BLaER1 (cell line): ENCODE results near the gene FRK.
"Not testable (repeated sequence)": the region's sequence is repeated elsewhere in the genome, so short reads cannot be mapped to it uniquely, and the experiment has no call there.

ENCODE experiments used
- H3K27ac ChIP-seq: shearing (Covaris generic); formaldehyde crosslinking; 2 replicates; pipeline ENCODE4 v1.8.1; 2022
- H3K27me3 ChIP-seq: shearing (Covaris generic); formaldehyde crosslinking; 2 replicates; pipeline ENCODE4 v1.8.1; 2022
- H3K36me3 ChIP-seq: shearing (Covaris generic); formaldehyde crosslinking; 2 replicates; pipeline ENCODE4 v1.8.1; 2022
- H3K4me1 ChIP-seq: shearing (Covaris generic); formaldehyde crosslinking; 2 replicates; pipeline ENCODE4 v1.8.1; 2022
- H3K4me2 ChIP-seq: shearing (Covaris generic); formaldehyde crosslinking; 2 replicates; pipeline ENCODE4 v1.8.1; 2022
- H3K4me3 ChIP-seq: shearing (Covaris generic); formaldehyde crosslinking; 2 replicates; pipeline ENCODE4 v1.8.1; 2022
- H3K9ac ChIP-seq: shearing (Covaris generic); formaldehyde crosslinking; 2 replicates; pipeline ENCODE4 v1.8.1; 2022
- H3K9me3 ChIP-seq: shearing (Covaris generic); formaldehyde crosslinking; 2 replicates; pipeline ENCODE4 v1.8.1; 2022
- H4K20me1 ChIP-seq: shearing (Covaris generic); formaldehyde crosslinking; 2 replicates; pipeline ENCODE4 v1.8.1; 2022
- Cebpa-rat ChIP-seq: shearing (Covaris generic); IDR thresholded peaks from 2 replicates; pipeline ENCODE4 v1.8.1; 2022

FRK gene

DNA sequence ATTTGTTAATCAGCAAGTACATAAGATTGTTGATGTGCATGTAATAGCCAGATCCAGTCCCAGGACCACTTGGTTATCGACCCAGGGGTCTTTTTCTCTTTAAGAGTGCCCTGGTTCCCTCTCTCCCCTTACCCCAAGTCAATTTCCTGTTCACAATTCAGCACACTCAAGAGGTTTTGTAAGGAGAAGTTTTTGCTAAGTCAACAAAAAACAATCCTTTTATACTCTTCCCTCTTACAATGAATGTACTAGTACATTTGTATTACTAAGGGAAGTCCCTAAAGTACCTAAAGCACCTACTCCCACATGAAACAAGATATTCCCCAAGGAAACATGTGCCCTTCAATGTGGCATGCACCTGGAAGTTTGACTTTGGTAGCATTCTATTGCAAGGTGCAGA, 38.3 kb upstream of the FRK start:
- Histone ChIP-seq H3K9ac (no peak overlapping the region), H3K36me3 (no peaks in the 10 kb centered on the region), H4K20me1 (no peaks in the 10 kb centered on the region), H3K27me3 (no peaks in the 10 kb centered on the region), H3K4me1 (peaks cover 20% of the 10 kb centered on the region), H3K4me3 (no peak overlapping the region), H3K4me2 (no peak overlapping the region), H3K27ac (no peak overlapping the region), H3K9me3 (peaks cover 14% of the 10 kb centered on the region)
- no peak for TF ChIP-seq Cebpa-rat

DNA sequence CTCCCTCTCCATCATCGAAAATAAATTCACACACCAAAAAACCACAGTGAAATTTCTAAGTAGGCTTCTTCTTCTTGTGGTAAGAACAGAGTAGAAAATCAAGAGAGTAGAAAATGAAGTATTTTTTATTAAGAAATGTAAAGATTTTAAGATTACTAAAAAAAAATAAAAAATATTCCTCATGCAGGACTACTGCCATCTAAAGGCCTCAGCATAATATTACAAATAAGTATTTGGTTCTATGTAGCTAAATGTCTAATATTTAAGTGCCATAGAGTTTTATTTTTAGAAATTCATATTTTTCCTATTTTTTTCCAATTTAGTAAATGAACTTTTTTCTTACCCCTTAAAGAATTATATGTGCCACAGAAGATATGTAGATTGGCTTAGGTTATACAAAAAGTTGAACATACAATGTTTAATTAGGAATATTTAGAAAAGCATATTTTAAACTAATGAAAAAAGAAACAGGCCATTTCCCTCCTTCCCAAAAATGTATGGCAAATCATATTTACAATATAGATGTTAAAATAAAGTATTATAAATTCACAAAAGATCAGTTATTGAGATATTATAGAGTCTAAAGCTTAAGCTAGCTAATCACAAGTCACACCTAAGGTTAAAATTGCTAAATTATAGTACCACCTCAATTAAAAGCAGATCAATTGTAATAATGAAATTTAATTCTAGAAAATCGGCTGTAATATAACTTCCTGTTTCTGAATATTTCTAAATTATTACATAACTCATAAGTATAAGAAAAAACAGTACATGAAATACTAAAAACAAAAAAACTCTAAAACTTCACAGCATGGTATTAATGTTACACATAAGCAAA, 36.5 kb upstream of the FRK start:
- Histone ChIP-seq H3K4me1 (peaks cover 9% of the 10 kb centered on the region), H3K27me3 (no peaks in the 10 kb centered on the region), H3K9ac (no peak overlapping the region), H3K27ac (no peak overlapping the region), H3K9me3 (peaks cover 14% of the 10 kb centered on the region), H4K20me1 (no peaks in the 10 kb centered on the region), H3K4me2 (no peak overlapping the region), H3K4me3 (no peak overlapping the region), H3K36me3 (no peaks in the 10 kb centered on the region)
- no peak for TF ChIP-seq Cebpa-rat

DNA sequence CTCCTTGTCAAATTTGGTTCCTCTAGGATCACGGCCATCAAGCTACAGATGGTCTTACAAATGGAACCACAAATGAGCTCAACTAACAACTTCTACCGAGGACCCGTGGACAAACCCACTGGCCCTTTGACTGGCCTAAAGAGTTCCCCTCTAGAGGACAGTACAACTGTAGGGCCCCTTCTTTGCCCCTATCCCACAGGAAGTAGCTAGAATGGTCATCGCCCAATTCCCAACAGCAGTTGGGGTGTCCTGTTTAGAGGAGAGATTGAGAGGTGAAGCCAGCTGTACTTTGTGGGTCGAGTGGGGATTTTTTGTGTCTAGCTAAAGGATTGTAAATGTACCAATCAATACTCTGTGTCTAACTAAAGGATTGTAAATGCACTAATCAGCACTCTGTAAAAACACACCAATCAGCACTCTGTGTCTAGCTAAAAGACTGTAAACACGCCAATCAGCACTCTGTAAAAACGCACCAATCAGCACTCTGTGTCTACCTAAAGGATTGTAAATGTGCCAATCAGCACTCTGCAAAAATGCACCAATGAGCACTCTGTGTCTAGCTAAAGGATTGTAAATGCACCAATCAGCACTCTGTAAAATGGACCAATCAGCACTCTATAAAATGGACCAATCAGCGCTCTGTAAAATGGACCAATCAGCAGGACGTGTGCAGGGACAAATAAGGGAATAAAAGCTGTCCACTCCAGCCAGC, 35.5 kb upstream of the FRK start:
- H4K20me1 ChIP-seq = not testable (repeated sequence)

DNA sequence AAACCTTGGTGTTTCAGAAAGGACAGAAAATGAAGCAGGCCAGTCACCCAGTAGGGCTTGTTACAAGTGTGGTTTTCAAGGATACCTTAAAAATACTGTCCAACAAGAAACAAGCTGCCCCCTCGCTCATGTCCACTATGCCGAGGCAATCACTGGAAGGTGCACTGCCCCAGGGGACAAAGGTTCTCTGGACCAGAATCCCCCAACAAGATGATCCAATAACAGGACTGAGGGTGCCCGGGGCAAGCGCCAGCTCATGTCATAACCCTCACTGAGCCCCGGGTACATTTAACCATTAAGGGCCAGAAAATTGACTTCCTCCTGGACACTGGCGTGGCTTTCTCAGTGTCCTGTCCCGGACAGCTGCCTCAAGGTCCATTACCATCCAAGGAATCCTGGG, 33.4 kb upstream of the FRK start:
- no peak for TF ChIP-seq Cebpa-rat

More for the DNA sequence above, 35.5 kb upstream of the FRK start:
- not testable (repeated sequence) for H3K36me3 ChIP-seq, H3K27ac ChIP-seq, H3K4me3 ChIP-seq, H3K4me1 ChIP-seq, H3K9ac ChIP-seq, H3K4me2 ChIP-seq, H3K27me3 ChIP-seq
- H3K9me3 ChIP-seq = peaks cover 14% of the 10 kb centered on the region

DNA sequence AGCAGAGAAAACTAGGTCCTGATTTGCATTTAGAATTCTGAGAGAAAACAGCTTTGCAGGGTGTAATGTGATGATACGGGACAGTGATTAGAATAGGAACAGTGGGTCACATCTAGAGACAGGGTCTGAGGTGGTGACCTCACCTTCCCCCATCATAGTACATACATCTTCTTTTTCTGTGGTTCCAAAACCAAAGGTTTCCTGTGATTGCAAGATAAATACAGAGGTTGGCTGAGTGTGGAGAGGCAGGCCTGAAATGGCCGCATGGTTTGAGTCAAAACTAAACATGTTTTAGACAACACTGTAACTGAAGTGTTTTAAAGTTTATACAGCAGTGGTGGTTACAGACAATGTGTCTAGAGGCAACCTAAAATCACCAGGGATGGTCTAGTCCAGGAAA, 29.6 kb upstream of the FRK start:
- Histone ChIP-seq H3K9me3 (no peaks in the 10 kb centered on the region; the same call in 1 of the 2 replicates), H4K20me1 (no peaks in the 10 kb centered on the region), H3K9ac (no peak overlapping the region), H3K4me2 (no peak overlapping the region), H3K4me3 (no peak overlapping the region), H3K4me1 (no peaks in the 10 kb centered on the region), H3K36me3 (no peaks in the 10 kb centered on the region), H3K27ac (no peak overlapping the region), H3K27me3 (no peaks in the 10 kb centered on the region)
- no peak for TF ChIP-seq Cebpa-rat

More for the DNA sequence above, 33.4 kb upstream of the FRK start:
- Histone ChIP-seq H3K4me3 (no peak overlapping the region), H3K4me2 (no peak overlapping the region), H3K27me3 (no peaks in the 10 kb centered on the region), H3K27ac (no peak overlapping the region), H3K4me1 (no peaks in the 10 kb centered on the region), H3K9me3 (peaks cover 14% of the 10 kb centered on the region), H3K36me3 (no peaks in the 10 kb centered on the region), H4K20me1 (no peaks in the 10 kb centered on the region), H3K9ac (no peak overlapping the region)

DNA sequence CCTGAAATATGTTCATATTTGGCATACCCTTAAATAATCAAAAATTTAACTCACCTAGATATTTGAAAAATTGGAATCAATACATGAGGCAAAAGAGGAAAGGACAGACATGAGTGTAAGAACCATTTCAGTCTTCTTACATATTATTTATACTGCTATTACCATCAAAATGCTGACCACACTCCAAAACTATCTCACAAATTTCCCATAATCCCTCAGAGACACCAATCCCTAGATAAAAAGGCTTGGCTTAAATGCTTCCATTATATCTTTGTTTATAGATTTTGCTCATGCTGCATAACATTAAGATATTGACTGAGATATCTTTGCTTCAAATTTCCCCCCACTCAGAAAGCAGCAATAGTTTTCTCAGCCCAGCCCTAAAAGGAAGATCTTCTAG, 28.3 kb upstream of the FRK start:
- Histone ChIP-seq H3K36me3 (no peaks in the 10 kb centered on the region), H3K4me3 (no peak overlapping the region), H3K27me3 (no peaks in the 10 kb centered on the region), H3K4me1 (no peaks in the 10 kb centered on the region), H3K4me2 (no peak overlapping the region), H3K9me3 (no peaks in the 10 kb centered on the region; the same call in 1 of the 2 replicates), H4K20me1 (no peaks in the 10 kb centered on the region), H3K27ac (no peak overlapping the region), H3K9ac (no peak overlapping the region)
- no peak for TF ChIP-seq Cebpa-rat

DNA sequence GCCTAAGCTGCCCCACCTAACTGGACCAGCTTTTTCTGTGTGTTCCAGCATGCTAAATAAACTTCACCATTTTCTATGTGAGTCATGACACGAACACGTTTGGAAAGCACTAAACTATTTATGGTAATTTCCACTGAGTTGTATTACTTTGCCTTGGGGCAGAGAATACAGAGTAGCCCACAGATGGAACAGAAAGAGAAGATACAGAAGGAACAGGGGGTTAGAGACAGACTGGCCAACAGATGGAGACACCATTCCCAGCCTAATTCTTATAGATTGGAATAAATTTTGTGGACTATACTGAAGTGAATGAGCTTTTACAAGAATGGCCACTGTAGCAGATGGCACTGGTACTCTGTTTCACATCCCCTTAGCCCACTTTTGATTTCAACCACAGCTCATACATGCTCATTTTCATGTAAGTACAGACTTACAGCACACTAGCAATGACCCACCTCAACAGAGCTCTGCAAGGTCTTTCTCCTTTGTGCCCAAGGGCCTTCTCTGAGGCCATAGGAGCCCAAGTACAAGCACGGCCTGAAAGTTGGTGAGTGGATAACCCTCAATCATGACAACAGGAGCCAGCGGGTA, 26.8 kb upstream of the FRK start:
- H3K36me3 ChIP-seq = no peaks in the 10 kb centered on the region
- H3K9ac ChIP-seq = no peak overlapping the region
- H3K4me2 ChIP-seq = no peak overlapping the region
- no peaks in the 10 kb centered on the region; the same call in 1 of the 2 replicates for H3K9me3 ChIP-seq
- no peak overlapping the region for H3K4me3 ChIP-seq
- H4K20me1 ChIP-seq = no peaks in the 10 kb centered on the region
- H3K27ac ChIP-seq = no peak overlapping the region
- TF ChIP-seq Cebpa-rat = no peak
- no peaks in the 10 kb centered on the region for H3K4me1 ChIP-seq
- H3K27me3 ChIP-seq = no peaks in the 10 kb centered on the region

DNA sequence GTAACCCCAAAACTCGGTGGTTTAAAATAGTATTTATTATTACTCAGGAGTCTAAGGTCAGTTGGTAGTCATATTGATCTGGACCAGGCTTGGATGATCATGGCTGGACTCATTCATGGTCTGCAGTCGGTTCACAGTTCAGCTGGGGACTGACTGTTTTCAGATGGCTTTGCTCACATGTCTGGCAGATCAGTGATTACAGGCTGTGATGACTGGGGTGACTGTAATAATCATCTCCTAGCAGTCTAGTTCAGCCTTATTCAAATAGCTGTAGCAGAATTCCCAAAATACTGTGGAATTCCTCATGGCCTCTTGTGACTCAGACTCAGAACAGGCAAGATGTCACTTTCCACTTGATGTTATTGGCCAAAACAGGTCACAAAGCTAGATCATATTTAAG, 23.6 kb upstream of the FRK start:
- no peaks in the 10 kb centered on the region for H3K4me1 ChIP-seq
- H4K20me1 ChIP-seq = no peaks in the 10 kb centered on the region
- H3K9ac ChIP-seq = no peak overlapping the region
- no peak overlapping the region for H3K27ac ChIP-seq
- H3K4me2 ChIP-seq = no peak overlapping the region
- no peaks in the 10 kb centered on the region for H3K9me3 ChIP-seq
- no peak overlapping the region for H3K4me3 ChIP-seq
- H3K36me3 ChIP-seq = no peaks in the 10 kb centered on the region
- H3K27me3 ChIP-seq = no peaks in the 10 kb centered on the region
- TF ChIP-seq Cebpa-rat = no peak

DNA sequence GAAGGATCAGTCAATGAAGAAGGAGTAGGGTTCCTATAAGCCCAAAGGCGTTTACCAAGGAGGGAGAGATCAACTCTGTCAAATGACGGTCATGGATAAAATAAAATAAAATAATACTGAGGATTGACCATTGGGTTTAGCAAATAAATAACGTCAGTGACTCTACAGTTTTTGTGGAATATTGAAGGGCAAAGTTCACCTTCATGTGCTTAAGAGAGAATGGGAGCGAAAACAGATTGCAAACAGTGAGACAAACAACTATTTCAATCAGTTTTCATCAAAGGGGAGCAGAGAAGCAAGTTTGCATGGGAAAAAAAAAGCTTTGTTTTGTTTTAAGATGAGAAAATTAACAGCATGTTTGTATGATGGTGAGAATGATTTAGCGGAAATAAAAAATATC, 22.4 kb upstream of the FRK start:
- H3K4me1 ChIP-seq = no peaks in the 10 kb centered on the region
- TF ChIP-seq Cebpa-rat = no peak
- H4K20me1 ChIP-seq = no peaks in the 10 kb centered on the region
- no peak overlapping the region for H3K27ac ChIP-seq
- H3K36me3 ChIP-seq = no peaks in the 10 kb centered on the region
- H3K4me2 ChIP-seq = no peak overlapping the region
- H3K4me3 ChIP-seq = no peak overlapping the region
- H3K9me3 ChIP-seq = no peaks in the 10 kb centered on the region
- H3K9ac ChIP-seq = no peak overlapping the region
- no peaks in the 10 kb centered on the region for H3K27me3 ChIP-seq

DNA sequence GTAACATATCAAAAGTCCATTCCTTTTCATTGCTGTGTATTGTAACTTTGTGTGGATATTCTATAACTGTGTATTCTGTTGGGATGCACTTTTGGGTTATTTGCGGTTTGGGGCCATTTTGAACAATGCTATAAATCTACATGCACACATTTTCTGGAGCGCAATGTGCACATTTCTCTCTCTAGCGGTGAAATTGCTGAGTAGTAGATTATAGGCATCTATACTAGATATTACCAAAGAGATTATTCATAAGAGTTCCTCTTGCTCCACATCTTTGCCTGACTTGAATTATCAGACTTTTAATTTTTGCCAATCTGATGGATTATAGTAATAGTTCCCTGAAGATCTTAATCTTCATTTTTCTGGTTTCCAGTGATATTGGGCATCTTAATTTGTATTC, 18.3 kb upstream of the FRK start:
- H3K4me3 ChIP-seq = no peak overlapping the region
- TF ChIP-seq Cebpa-rat = no peak

More for the DNA sequence above, 18.3 kb upstream of the FRK start:
- H4K20me1 ChIP-seq = no peaks in the 10 kb centered on the region
- H3K4me1 ChIP-seq = no peaks in the 10 kb centered on the region
- H3K27ac ChIP-seq = no peak overlapping the region
- H3K27me3 ChIP-seq = no peaks in the 10 kb centered on the region
- no peak overlapping the region for H3K9ac ChIP-seq
- H3K4me2 ChIP-seq = no peak overlapping the region
- no peaks in the 10 kb centered on the region for H3K36me3 ChIP-seq
- no peaks in the 10 kb centered on the region for H3K9me3 ChIP-seq
